GM19043 (cell line): ENCODE data around the gene ZNF581.
A peak's percentile ranks its signal among the peaks of the same experiment; 100 is the strongest.

Experiments
- ATAC-seq: cut with Tn5 transposase; IDR thresholded peaks from one replicate; pipeline ENCODE4 v1.9.1; 2021; ENCODE audit warnings: low read depth; ENCODE audit not compliant: unreplicated experiment

Gene ZNF581

DNA sequence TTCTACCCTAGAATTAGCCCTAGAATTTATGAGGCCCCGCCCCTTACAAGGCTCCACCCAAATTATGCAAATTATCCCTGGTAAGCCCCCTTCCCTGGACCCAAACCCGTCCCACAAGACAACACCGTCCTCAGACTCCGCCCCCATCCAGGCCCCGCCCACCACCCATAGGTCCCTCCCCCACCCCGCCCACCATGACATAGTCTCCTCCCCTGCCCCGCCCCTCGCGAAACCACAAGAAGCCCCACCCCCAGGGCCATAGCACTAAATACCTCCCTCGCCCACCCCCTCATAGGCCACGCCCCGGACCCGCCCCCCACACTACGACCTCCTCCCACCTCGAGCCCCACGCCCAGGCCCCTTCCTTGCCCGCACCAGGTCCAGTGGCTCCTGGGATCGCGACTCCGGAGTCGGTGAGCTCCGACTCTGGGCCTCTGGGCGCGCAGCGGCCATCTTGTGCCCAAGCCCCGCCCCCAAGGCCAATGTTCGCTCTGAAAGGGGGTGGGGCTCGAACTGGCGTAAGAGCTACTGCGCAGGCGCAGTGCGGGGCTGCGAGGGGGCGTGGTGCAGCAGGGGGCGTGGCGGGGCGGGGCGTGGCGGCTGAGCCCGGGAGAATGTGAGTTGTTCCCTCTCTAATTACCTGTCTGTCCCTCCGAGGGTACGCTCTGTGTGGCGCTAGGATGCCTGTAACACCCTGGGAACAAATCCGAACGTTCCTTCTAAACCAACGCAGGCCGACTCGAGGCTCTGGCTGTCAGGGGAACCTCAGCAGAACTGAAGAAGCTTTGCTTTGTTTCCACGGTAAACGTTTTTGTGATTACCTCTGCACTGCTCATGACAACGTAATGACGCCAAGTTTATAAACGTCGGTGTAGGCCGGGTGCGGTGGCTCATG is 19.1 kb upstream of the ZNF581 start, which contains the start of gene ZNF784:
Gene ZNF784 (minus strand): TSS at position 458 of the 895 bp plus-strand sequence. CDS start 5 bp downstream, at position 453.
- ATAC-seq, result peak; percentile 41

DNA sequence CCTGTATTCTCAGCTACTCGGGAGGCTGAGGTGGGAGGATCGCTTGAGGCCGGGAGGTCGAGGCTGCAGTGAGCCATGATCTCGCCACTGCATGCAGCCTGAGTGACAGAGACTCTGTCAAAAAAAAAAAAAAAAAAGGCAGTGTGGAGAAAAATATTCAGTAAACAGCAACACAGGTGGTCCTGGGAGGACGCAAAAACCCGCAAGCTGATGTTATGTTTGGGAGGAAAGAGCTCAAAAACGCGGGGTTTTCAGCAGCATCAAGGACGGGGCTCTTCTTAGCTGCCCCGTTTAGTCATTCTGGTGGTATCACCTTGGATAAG is 18.5 kb upstream of the ZNF581 start:
- ATAC-seq, result no peak

DNA sequence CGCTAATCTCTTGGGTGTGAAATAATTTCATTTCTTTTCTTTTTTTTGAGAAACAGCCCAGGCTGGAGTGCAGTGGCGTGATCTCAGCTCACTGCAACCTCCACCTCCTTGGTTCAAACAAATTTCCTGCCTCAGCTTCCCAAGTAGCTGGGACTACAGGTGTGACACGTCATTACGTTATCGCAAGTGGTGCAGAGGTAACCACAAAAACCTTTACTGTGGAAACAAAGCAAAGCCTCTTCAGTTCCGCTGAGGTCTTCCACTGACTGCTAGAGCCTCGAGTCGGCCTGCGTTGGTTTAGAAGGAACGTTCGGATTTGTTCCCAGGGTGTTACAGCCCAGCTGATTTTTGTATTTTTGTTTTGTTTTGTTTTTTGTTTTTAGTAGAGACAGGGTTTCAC is 17.1 kb upstream of the ZNF581 start:
- ATAC-seq, result no peak

DNA sequence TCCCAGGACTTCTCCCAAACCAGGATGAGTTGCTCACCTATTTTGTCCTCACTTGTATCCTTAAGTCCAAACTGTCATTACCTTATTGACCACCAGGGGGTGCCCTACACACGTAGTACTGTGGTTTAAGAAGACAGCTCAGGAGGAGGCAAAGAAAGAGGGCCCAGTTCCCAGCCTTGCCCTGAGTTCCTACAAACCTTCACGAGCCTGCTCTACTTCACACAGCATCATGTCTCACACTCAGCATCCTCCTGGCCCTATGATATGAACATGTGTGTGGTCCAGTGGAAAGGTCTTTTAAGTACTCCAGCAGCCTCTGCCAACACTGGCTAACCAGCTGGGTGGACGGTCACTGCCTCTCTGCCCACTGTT is 11.0 kb upstream of the ZNF581 start:
- ATAC-seq, result no peak

DNA sequence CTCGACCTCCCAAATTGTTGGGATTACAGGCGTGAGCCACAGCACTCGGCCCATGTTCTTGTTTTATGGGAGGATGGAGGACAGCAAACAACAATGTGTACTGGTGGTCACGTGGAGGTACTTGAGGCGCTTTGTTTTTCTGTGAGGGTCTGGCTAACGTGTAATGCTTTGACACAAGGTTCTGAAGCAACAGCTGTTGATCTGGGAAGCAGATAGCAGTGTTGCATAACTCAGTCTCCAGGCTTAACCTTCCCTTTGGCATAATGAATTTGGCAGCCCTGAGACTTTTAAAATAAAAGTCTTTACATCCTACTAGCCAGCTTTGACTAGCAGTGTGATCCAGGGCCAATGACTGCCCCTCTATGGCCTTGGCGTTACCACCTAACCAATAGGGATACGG is 9.6 kb upstream of the ZNF581 start:
- ATAC-seq, result no peak

DNA sequence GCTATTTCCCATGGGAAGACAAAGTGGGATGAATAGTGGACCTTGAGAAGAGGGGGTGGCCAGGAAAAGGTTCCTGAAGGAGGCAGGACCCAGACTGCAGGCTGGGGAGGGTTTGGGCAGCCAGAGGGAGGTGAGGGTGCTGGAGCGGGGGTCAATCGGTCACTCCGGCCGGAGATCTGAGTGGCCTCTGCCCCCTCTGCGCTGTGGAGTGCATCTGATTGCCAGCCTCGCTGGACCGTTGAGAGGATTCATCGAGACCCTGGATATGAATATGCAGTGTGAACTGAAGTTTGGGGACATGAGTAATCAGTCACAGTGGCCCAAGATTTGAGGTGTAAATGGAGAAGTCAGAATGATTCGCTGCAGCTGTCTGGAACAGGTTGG is 8.1 kb upstream of the ZNF581 start:
- ATAC-seq, result no peak

DNA sequence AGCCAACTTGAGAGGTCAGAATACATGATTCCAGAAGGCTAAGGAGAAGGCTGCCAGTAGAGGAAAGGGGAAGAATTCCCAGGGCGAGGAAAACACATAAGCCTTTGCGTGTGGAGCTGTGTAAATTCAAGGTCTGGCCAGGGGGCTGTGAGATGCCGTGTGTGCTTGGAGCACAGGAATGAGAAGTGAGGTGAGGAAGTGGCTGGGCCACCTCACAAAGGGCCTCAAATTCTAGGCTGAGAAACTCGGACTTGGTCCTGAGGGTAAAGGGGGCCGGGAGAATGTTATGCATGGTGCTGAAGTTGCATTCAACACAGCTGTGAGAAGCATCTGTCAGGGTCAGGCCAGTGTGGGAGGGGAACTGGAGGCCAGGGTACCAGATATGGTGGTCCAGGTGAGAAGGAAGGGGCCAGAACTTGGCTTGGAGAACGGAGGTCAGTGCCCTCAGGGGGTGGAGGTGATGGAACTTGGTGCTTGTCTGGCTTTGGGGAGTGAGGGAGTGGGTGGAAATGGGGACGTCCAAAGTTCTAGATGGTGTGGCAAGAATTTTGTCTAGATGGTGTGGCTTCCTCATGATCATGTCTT is 7.5 kb upstream of the ZNF581 start:
- ATAC-seq, result no peak

DNA sequence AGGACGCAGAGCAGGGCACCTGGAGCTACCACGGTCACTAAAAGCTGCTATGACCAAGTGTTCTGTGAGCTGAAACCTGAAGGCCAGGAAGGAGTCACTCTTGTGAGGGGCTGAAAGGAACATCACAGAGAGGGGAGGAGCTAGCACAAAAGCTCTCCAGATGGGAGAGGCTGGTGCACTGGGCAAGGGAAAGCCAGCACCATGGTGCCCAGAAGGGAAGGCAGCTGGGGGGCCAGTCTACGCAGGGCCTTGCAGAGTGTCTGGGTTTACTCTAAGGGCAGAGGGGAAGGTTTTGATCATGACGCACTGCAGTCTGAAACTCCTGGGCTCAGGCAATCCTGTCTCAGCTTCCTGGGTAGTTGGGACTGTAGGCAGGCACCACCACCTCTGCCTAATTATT is 6.7 kb upstream of the ZNF581 start:
- ATAC-seq, result no peak

DNA sequence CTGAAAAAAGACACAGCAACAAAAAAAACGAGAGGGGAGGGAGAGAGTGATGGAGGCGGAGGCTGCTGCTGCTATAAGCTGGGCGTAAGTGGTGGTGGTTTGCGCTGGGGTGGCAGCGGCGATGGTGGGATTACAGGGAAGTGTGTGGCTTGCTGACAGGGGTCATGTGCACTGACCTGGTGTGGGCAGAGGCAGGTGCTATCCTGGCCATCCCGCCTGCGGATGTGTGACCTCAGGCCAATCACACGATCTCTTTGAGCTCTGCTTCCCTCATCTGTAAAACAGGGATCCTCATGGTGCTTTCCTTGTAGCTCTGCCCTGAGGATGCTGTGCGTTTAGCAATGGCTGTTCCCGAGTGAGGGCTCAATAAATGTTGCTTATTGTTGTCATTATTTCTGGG is 5.9 kb upstream of the ZNF581 start:
- ATAC-seq, result no peak

DNA sequence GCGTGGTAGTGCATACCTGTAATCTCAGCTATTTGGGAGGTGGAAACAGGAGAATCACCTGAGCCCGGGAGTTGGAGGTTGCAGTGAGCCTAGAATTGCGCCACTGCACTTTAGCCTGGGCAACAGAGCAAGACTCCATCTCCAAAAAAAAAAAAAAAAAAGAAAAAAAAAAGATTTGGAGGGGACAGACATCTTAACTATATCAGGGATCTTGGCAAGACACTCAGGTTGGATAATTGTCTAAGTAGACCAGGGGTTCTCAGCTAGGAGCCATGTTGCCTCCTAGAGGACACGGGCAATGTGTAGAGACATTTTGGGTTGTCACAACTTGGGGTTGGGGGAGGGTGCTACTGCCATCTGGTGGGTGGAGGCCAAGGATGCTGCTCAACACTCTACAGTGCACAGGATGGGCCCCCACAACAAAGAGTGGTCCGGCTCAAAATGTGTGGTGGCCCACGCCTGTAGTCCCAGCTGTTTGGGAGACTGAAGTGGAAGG is 4.5 kb upstream of the ZNF581 start:
- ATAC-seq, result no peak

DNA sequence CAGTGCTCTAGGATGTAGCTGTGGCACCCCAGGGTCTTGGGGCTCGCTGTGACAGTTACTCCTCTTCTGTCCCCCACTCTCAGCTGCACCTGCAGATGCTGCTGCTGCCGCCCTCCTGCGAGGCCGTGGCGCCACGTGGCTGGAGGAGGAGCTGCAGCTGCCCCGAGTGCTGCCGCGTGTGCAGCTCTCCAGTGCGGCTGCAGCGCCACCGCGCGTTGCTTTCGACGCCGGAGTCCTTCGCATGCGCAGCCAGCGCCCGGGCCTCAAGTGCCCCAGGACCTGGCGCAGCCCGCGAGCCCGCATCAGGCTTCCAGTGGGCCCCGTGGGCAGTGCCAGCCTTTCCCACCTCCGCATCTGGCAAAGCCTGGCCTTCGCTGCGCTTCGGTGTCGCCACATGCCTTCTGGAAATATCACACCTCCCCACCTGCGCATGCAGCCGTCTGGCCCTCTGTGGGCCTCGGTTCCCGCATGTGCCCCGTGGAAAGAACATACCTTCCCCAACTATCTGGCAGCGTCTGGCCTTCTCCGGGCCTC is 3.3 kb upstream of the ZNF581 start:
- ATAC-seq, result no peak

DNA sequence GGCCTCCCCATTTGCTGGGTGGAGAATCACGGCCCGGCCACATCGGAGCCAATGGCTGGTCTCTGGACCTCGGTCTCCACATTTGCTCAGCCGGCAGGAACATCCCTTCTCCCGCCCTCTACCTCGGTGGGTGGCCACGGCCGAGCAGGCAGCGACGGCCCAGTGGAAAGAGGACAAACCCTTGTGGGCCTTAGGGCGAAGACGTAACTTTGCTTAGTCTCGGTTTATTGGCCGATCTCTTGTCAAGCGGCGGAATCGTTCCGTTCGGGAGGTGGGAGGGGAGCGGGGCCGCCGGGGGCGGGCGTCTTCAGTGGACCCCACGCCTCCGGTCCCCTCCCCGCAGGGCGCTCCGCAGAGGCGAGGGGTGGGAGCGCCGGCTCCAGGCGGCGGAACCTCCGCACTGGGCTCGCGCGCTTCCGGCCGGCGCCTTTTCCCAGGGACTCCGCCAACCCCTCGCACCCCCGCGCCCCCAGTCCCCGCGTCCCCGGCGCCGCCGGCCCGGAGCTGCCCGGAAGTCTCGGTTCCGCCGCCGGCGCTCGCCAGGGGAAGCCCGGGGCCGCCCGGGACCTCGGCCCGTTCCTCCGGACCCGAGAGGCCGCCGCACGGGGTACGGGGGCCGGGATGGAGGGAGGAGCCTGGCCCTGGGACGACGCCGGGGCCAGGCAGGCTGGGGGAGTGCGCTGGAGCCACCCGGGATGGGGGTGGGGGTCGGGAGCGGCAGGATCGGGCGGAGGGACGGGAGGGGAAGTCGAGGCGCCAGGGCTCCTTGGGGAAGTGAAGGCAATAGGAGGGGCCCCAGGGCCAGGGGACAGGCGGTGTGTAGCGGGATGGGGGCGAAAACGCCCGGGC is 2.6 kb upstream of the ZNF581 start, which contains the start of gene ZNF580:
Gene ZNF580 (plus strand): TSS at position 426 of the 849 bp plus-strand sequence. CDS start 1,507 bp downstream, outside the sequence.
- no peak for ATAC-seq

DNA sequence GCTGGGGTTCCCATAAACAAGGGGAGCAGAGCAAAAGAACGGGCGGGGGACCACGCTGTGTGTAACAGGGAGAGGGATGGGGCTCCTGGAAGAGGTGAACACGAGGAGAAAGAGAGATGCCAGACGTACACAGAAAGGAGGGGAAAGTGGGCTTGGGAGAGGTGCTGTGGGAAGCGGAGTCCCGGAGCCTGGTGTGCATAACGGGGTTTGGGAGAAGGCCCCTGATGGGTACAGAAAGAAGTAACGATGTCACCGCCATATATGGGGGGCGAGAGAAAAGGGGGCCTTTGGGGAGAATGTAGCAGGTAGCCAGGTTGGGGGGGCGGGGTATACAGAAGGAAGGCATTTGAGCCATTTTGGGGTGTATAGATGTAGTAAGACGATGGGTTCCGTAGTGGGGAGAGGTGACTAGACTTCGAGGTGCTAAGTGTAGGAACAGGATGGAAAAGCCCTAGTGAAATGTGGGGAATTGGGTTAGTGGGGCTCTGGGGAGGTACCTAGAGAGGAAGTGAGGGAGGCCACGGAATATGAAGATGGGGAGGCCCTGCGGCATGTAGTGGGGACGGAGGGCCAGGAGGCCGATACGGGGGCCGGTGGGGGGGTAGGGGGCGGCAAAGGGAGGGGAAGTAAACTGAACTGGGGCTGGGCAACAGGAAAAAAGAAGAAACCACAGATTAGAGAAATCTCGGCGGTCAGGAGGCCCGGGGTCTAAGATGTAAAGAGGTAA is 1.9 kb upstream of the ZNF581 start:
- no peak for ATAC-seq

DNA sequence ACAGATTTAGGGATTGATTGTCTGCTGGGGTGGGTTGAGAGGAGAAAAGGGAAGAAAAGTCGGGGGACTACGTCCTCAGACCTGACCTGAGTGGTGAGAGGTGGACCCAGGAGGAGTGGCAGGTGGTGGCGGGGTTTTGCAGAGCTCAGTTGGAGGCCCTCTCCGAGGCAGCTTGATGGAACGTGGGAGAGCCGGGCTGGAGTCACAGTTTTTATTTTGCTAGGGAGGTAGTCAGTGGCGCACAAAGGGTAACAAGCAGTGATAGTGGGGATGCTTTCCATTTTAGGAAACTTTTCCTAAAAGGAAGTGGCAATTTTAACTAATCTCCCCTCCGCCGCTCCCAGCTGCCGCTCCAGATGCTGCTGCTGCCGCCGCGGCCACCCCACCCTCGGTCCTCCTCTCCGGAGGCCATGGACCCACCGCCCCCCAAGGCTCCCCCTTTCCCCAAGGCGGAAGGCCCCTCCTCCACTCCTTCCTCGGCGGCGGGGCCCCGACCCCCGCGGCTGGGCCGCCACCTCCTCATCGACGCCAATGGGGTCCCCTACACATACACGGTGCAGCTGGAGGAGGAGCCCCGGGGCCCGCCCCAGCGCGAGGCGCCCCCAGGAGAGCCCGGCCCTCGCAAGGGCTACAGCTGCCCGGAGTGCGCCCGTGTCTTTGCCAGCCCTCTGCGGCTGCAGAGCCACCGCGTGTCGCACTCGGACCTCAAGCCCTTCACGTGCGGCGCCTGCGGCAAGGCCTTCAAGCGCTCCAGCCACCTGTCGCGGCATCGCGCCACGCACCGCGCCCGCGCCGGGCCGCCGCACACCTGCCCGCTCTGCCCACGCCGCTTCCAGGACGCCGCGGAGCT is 1.1 kb upstream of the ZNF581 start:
- no peak for ATAC-seq

DNA sequence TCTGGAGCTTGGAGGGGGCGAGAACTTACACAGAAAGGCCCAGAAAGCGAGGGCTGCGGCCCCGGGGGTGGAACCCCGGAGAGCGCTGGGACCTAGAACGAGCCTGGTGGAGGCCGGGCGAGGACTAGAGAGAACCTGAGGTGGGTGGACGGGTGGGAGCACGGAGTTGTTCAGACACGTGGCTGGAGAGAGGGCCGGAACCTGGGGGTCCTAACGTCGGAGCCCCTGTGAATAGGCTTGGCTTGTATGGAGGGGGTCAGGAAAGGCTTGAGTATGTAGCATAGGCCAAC is 383 bp downstream of the ZNF581 start:
- ATAC-seq, result no peak

DNA sequence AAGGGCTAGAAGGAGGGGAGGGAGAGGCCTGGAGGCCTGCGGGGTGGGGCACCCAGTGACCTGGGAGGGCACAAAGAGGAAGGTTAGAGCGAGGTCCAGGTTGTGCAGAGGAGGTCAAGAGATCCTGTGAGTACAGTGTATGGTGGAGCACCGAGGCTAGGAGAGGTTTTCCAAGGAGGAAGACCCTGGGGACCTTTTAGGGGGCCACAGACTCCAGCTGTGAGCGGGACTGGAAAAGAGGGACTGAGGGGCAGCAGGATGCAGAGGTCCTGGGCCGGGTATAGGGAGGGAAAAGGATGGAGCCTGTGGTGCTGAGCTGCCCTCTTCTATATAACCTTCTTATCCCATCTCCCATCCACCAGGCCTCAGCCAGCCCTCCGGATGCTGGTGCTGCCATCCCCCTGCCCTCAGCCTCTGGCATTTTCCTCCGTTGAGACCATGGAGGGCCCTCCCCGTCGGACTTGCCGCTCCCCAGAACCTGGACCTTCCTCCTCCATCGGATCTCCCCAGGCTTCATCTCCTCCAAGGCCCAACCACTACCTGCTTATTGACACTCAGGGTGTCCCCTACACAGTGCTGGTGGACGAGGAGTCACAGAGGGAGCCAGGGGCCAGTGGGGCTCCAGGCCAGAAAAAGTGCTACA is 863 bp downstream of the ZNF581 start:
- ATAC-seq, result no peak

DNA sequence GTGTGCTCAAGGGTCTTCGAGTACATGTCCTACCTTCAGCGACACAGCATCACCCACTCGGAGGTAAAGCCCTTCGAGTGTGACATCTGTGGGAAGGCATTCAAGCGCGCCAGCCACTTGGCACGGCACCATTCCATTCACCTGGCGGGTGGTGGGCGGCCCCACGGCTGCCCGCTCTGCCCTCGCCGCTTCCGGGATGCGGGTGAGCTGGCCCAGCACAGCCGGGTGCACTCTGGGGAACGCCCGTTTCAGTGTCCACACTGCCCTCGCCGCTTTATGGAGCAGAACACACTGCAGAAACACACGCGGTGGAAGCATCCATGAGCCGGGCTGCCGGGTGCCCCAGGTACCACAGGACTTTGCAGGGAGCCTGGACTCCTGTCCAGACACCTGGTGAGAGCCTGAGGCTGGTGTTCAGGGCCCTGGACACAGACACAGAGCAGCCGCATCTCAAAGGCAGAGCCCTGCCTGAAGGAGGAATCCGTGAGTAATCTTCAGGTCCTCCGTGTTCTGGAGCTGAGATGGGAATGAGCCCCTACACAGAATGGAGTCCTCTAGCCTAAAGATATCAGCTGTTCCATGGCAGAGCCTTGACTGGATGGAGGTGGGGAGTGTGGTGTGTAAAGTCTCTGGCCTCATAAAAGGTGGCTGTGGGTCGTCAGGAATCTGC is 1.5 kb downstream of the ZNF581 start:
- ATAC-seq, result no peak

DNA sequence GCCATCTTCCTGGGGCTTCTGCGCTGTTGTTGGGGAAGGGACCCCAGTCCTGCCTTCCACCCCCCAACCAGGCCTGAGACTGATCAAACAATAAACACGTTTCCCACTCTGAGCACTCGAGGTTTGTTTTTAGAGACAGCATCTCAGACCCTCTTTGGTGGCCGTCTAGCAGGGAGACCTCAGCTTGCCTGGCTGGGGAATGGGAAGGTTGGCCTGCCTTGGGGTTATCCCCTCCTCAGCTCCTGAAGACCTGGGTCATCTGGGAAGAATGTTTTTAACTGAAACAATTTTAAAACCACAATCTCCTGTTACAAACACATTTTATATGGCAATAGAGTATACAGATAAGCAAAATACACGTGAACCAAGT is 2.0 kb downstream of the ZNF581 start:
- no peak for ATAC-seq
